SU-DHL-6 (cell line): ENCODE data around the gene TXNDC5.

Experiments used
- CTCF ChIP-seq: fragments of 200-600 bp; sonication (generic); IDR thresholded peaks from one replicate; pipeline ENCODE4 v1.5.1; 2017; ENCODE audit warnings: antibody characterized with exemption, mild to moderate bottlenecking, low read length, moderate library complexity; ENCODE audit not compliant: insufficient read depth, poor library complexity, severe bottlenecking
- EZH2phosphoT487 ChIP-seq: fragments of 200-600 bp; sonication (generic), shearing (Covaris generic); conservative IDR thresholded peaks from 2 replicates; pipeline ENCODE4 v1.6.1; 2018; ENCODE audit warnings: mild to moderate bottlenecking, antibody characterized with exemption, low read length, moderate library complexity, mixed read lengths

GRCh38 chr6:7912024-7912423, 1.4 kb upstream of the TXNDC5 start:
- no peak for TF ChIP-seq EZH2phosphoT487
- no peak for TF ChIP-seq CTCF
